SK-N-SH treated with all-trans-retinoic acid at 6 μM for 48 hours (cell line): Measurements from ENCODE around the gene SSRP1.

Experiments
- ARNTL ChIP-seq: fragments of 450-650 bp; formaldehyde crosslinking; IDR thresholded peaks from 2 replicates; pipeline ENCODE4 v1.5.0; 2020; ENCODE audit warnings: low read depth, mild to moderate bottlenecking, moderate library complexity, borderline replicate concordance
- PPARA ChIP-seq: fragments of 250-450 bp; sonication (Bioruptor Pico); IDR thresholded peaks from 2 replicates; pipeline ENCODE4 v1.5.0; 2020; ENCODE audit warnings: mild to moderate bottlenecking, borderline replicate concordance

GRCh38 chr11:57380975-57381374, 45.3 kb upstream of the SSRP1 start, which contains the start of gene PRG3:
- TF ChIP-seq PPARA (CRISPR knock-in tag) = no peak
- no peak for TF ChIP-seq ARNTL
